ENCODE measurements around the gene MKRN2. TPM values are rescaled to one million over a fixed set of nuclear protein-coding genes. Genes with fewer than 3 reads are reported as not detected.

MKRN2 gene
- total and polyA plus RNA-seq, 8 donors: 13.3 to 39.1 (median 17.9) TPM

GRCh38 chr3:12593473-12593872, 36.6 kb downstream of the MKRN2 start:
- DNase-seq: no peak
- WGBS, 5 donors: 83 to 95% (median 90%) methylated on average over 3 of the region's 3 CpGs
- H3K36me3 ChIP-seq: peaks cover 55 to 100% (median 99%) of the 10 kb centered on the region in 4 donors

GRCh38 chr3:12598890-12599289, 42.0 kb downstream of the MKRN2 start:
- peaks cover 0 to 13% (median 2%) of the 10 kb centered on the region in 4 donors for H3K4me1 ChIP-seq
- no peaks in the 10 kb centered on the region for H3K9me3 ChIP-seq
- TF ChIP-seq EP300 (IDR thresholded peaks at IDR 0.05) (no peak), POLR2AphosphoS5 (IDR thresholded peaks at IDR 0.05) (no peak), POLR2A (IDR thresholded peaks at IDR 0.05) (no peak), CTCF (IDR thresholded peaks at IDR 0.05) (no peak)
- peaks cover 45 to 100% (median 98%) of the 10 kb centered on the region in 4 donors for H3K36me3 ChIP-seq
- no peaks in the 10 kb centered on the region for H3K27me3 ChIP-seq
- intact Hi-C loops (cut with DNase I; ENCODE audit: low total_unique reads): no loop called here
- H3K27ac ChIP-seq: peak overlapping the region in 1 of 5 donors; percentile 32
- no peak overlapping the region for H3K4me3 ChIP-seq
- no peak for DNase-seq

More at GRCh38 chr3:12593473-12593872, 36.6 kb downstream of the MKRN2 start:
- TF ChIP-seq EP300 (IDR thresholded peaks at IDR 0.05) (no peak), CTCF (IDR thresholded peaks at IDR 0.05) (no peak), POLR2AphosphoS5 (IDR thresholded peaks at IDR 0.05) (no peak), POLR2A (IDR thresholded peaks at IDR 0.05) (no peak)
- no peak overlapping the region for H3K4me3 ChIP-seq
- H3K27ac ChIP-seq: no peak overlapping the region
- no peaks in the 10 kb centered on the region for H3K27me3 ChIP-seq
- no peaks in the 10 kb centered on the region for H3K9me3 ChIP-seq
- H3K4me1 ChIP-seq: peaks cover 0 to 4% (median 0%) of the 10 kb centered on the region in 4 donors
- intact Hi-C loops (cut with DNase I; ENCODE audit: low total_unique reads): no loop called here

GRCh38 chr3:12601072-12601471, 44.2 kb downstream of the MKRN2 start:
- Histone ChIP-seq H3K4me1 (peaks cover 0 to 13% (median 2%) of the 10 kb centered on the region in 4 donors), H3K9me3 (no peaks in the 10 kb centered on the region), H3K27ac (no peak overlapping the region), H3K27me3 (no peaks in the 10 kb centered on the region), H3K4me3 (no peak overlapping the region), H3K36me3 (peaks cover 36 to 100% (median 93%) of the 10 kb centered on the region in 4 donors)
- intact Hi-C loops (cut with DNase I; ENCODE audit: low total_unique reads): no loop called here
- WGBS, 5 donors: 54 to 91% (median 81%) methylated on average over 1 of the region's 1 CpG
- DNase-seq: no peak
- TF ChIP-seq POLR2AphosphoS5 (IDR thresholded peaks at IDR 0.05) (no peak), EP300 (IDR thresholded peaks at IDR 0.05) (no peak), CTCF (IDR thresholded peaks at IDR 0.05) (no peak), POLR2A (IDR thresholded peaks at IDR 0.05) (no peak)

- TF ChIP-seq POLR2A (IDR thresholded peaks at IDR 0.05): no peak
- no peak for TF ChIP-seq CTCF (IDR thresholded peaks at IDR 0.05)
- no peak for TF ChIP-seq EP300 (IDR thresholded peaks at IDR 0.05)
- TF ChIP-seq POLR2AphosphoS5 (IDR thresholded peaks at IDR 0.05): no peak
- peaks cover 0 to 9% (median 2%) of the 10 kb centered on the region in 4 donors for H3K4me1 ChIP-seq
- H3K27me3 ChIP-seq: no peaks in the 10 kb centered on the region
- 71 to 93% (median 80%) methylated on average over 2 of the region's 2 CpGs for WGBS, 5 donors
- H3K4me3 ChIP-seq: no peak overlapping the region
- H3K27ac ChIP-seq: no peak overlapping the region
- no peaks in the 10 kb centered on the region for H3K9me3 ChIP-seq
- H3K36me3 ChIP-seq: peaks cover 48 to 100% (median 93%) of the 10 kb centered on the region in 4 donors
- intact Hi-C loops (cut with DNase I; ENCODE audit: low total_unique reads): no loop called here
- DNase-seq: no peak
Observed at GRCh38 chr3:12603969-12604368, 47.1 kb downstream of the MKRN2 start.
